HG02885 (cell line): ENCODE data around the gene JADE1.

Experiments
- ATAC-seq: cut with Tn5 transposase; IDR thresholded peaks from one replicate; pipeline ENCODE4 v1.9.1; 2021; ENCODE audit warnings: mild to moderate bottlenecking; ENCODE audit not compliant: unreplicated experiment, poor library complexity

Gene JADE1

GRCh38 chr4:128809477-128810330, at the start of gene JADE1:
JADE1 (plus strand) TSS chr4:128809700; CDS start chr4:128831759, 22,059 bp downstream.
- ATAC-seq = peak; percentile 54

- no peak for ATAC-seq
These were observed 42.7 kb upstream of the JADE1 start for GRCh38 chr4:128766781-128767180.

DNA sequence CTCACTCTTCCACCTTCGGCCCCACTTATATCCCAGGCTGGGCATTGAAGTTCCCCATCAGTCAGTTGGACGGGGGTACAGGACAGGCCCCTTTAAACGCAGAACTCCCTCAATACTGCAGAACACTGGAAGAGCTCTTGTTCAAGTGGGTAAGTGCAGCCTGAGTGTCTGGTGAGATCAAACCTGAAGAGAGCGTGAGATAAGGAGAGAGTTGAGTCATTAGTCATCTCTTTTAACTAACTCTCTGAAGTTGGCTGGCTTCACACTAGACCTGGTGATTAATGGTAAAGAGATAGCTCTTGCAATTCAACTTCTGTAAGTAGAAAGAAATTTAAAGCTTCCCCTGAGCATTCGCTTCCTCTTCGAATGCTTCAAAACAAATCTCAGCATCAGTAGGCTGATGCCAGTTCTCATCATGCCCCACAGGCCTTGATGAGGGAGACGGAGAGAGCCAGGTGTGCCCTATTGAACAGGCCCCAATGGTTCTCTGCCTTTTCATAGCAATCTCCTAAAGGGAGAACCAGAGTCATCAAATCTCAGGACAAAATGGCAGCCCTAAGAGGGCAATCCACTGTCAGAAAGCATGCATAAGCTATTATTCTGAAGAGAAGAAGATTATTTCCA, 41.0 kb upstream of the JADE1 start:
- no peak for ATAC-seq

GRCh38 chr4:128769011-128769410, 40.5 kb upstream of the JADE1 start:
- no peak for ATAC-seq

GRCh38 chr4:128770807-128771206, 38.7 kb upstream of the JADE1 start:
- no peak for ATAC-seq

DNA sequence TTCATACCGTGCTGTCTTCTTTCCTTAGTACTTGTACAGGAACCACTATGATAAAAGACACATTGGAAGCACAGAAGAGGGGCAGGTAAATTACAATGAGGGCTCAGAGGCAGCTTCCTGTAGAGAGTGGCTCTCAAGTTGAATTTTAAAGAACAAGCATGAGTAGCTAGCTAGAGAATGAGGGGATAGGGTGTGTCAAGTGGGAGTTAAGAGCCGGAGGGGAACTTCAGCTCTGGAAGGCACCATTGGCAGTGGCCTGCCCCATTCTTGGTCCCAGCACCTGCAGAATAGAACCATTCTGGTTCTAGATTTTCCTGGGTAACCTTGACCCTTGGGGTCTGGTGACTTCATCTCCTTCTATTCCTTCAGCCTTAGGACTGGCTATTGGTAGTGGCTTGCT, 34.0 kb upstream of the JADE1 start:
- ATAC-seq = no peak

GRCh38 chr4:128775916-128776315, 33.6 kb upstream of the JADE1 start:
- ATAC-seq = no peak

GRCh38 chr4:128776794-128777216, 32.7 kb upstream of the JADE1 start:
- no peak for ATAC-seq

GRCh38 chr4:128780688-128781087, 28.8 kb upstream of the JADE1 start:
- no peak for ATAC-seq

DNA sequence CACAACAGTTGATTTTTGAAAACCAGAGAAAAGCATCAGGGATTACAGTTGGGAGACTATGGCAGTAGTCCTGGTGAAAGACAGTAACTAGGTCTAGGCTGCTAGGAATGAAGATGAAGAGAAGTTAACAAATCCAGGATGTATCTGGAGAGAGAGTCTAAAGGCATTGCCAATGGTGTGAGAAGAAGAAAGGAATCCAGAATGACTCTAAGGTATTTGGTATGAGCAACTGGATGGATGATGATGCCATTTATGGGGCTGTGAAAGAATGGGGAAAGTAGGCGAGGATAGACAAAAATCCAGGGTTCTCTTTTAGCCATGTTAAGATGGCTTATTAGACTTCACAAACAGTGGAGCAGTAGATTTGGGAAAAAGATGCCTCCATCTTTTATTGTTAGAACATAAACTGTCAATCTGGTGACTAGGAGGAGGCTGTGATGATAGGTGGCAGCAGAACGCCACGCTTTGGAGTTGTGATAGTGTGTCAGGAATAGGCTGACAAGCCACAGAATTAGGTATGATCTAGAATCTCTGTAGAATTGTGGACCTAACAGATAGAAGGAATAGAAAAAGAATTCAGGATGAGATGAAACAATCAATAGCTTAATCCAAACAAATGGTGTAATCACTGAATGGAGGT, 27.3 kb upstream of the JADE1 start:
- ATAC-seq = peak; percentile 55

DNA sequence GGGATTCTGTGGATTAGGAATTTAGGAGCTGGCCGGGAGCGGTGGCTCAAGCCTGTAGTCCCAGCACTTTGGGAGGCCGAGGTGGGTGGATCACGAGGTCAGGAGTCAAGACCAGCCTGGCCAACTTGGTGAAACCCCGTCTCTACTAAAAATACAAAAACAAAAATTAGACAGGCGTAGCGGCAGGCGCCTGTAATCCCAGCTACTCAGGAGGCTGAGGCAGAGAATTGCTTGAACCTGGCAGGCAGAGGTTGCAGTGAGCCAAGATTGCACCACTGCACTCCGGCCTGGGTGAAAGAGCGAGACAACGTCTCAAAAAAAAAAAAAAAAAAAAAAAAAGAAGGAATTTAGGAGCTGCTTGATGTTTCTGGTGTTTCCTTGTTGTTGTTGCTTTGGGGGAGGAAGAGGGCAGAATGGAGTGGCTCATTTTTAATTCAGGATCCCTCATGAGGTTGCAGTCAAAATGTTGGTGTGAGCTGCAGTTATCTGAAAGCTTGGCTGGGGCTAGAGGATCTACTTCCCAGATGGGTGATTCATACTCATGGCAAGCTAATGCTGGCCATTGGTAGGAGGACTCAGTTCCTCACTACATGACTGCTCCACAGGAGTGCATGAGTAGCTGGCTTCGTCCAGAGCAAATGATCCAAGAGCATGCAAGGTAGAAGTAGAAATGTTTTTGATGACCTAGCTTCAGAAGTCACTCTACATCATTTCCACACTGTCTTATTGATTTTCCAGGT, 26.5 kb upstream of the JADE1 start:
- ATAC-seq = no peak

- no peak for ATAC-seq
These were observed 21.8 kb upstream of the JADE1 start for GRCh38 chr4:128787509-128788311.

- ATAC-seq = no peak
These were observed 15.4 kb upstream of the JADE1 start for GRCh38 chr4:128793859-128794672.

GRCh38 chr4:128796934-128797333, 12.6 kb upstream of the JADE1 start:
- no peak for ATAC-seq

- ATAC-seq = no peak
These were observed 9.2 kb upstream of the JADE1 start for GRCh38 chr4:128800284-128800683.

DNA sequence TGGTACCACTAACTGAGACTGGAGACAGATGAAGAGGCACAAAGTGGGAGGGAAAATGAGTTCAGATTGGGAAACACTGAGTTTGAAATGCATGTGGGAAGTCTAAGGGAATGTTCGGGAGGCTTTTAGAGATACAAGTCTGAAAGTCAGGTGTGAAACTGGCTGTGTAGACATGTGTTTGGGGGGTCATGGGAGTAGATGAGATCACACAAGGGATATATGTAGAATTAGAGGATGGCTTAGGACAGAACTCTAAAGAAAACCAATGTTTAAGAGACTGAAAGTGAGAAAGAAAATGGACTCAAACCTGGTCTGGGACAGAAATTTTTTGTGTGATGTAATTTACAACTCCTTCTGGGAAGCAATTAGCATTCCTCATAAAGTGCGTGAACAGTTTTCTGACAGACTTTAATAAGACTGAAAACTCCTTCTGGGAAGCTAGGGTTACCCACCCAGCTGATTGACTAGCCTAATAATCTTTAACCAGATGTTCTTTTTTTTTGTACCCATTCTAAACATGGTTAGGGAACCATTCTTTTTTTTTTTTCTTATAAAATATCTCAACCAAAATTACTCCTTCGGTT, 8.7 kb upstream of the JADE1 start:
- no peak for ATAC-seq

- ATAC-seq = no peak
These were observed 6.5 kb upstream of the JADE1 start for GRCh38 chr4:128802680-128803628.

DNA sequence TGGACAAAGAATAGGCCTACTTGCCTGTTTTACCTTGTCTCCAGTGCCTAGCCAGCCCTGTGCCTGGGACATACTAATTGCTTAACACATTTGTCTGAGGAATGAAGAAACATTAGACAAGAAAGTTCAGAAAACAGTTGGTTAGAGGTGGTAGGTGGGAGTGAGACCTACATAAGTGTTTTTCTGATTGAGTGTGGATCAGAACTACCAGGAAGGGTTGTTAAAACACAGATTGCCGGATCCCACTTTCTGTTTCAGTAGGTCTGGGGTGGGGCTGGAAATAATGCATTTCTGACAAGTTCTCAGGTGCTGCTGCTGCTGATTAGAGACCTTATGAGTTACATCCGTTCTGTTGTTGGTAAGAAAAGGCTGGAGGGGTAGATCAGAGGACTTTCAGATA, 5.7 kb upstream of the JADE1 start:
- peak; percentile 67 for ATAC-seq
